ENCODE data around the gene TBC1D19. TPM values are rescaled to one million over a fixed set of nuclear protein-coding genes. Genes with fewer than 3 reads are reported as not detected.

Gene TBC1D19
- total and polyA plus RNA-seq, 9 of the 15 experiments (the other 6 are each of a cell fraction or from before 2014, with no cell fraction given), result 0.73 to 5.6 (median 3.7) TPM

DNA sequence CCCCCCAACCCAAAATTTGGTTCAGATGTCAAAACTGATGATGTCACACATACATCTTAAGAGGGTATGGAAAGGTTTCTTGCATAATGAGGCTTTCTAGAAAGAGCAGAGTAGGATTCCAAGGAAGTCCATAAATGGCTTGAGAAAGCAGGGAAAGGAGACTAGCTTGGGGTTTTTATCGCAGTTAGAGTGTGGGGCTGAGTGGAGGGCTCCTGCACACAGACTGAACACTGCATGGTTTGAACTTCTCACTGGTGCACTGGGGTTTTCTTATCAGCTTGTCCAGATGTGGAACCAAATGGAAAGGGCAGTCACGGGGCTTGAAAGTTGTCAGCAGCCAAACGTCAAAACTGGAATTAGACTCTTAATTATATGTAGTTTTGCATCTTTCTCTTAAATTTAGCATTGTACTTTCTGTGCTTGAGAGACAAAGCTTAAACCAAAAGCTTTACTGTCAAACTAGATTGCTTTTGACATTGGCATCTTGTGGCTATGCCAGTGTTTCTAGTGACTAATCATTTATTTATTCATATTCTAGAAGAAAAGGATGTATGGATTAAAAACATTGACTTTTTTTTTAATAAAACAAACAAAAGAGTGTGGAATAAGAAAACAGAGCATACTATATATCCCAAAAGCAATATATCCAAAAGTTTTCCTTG lies 198.4 kb downstream of the TBC1D19 start (continued):
- TF ChIP-seq, protein P1, sequence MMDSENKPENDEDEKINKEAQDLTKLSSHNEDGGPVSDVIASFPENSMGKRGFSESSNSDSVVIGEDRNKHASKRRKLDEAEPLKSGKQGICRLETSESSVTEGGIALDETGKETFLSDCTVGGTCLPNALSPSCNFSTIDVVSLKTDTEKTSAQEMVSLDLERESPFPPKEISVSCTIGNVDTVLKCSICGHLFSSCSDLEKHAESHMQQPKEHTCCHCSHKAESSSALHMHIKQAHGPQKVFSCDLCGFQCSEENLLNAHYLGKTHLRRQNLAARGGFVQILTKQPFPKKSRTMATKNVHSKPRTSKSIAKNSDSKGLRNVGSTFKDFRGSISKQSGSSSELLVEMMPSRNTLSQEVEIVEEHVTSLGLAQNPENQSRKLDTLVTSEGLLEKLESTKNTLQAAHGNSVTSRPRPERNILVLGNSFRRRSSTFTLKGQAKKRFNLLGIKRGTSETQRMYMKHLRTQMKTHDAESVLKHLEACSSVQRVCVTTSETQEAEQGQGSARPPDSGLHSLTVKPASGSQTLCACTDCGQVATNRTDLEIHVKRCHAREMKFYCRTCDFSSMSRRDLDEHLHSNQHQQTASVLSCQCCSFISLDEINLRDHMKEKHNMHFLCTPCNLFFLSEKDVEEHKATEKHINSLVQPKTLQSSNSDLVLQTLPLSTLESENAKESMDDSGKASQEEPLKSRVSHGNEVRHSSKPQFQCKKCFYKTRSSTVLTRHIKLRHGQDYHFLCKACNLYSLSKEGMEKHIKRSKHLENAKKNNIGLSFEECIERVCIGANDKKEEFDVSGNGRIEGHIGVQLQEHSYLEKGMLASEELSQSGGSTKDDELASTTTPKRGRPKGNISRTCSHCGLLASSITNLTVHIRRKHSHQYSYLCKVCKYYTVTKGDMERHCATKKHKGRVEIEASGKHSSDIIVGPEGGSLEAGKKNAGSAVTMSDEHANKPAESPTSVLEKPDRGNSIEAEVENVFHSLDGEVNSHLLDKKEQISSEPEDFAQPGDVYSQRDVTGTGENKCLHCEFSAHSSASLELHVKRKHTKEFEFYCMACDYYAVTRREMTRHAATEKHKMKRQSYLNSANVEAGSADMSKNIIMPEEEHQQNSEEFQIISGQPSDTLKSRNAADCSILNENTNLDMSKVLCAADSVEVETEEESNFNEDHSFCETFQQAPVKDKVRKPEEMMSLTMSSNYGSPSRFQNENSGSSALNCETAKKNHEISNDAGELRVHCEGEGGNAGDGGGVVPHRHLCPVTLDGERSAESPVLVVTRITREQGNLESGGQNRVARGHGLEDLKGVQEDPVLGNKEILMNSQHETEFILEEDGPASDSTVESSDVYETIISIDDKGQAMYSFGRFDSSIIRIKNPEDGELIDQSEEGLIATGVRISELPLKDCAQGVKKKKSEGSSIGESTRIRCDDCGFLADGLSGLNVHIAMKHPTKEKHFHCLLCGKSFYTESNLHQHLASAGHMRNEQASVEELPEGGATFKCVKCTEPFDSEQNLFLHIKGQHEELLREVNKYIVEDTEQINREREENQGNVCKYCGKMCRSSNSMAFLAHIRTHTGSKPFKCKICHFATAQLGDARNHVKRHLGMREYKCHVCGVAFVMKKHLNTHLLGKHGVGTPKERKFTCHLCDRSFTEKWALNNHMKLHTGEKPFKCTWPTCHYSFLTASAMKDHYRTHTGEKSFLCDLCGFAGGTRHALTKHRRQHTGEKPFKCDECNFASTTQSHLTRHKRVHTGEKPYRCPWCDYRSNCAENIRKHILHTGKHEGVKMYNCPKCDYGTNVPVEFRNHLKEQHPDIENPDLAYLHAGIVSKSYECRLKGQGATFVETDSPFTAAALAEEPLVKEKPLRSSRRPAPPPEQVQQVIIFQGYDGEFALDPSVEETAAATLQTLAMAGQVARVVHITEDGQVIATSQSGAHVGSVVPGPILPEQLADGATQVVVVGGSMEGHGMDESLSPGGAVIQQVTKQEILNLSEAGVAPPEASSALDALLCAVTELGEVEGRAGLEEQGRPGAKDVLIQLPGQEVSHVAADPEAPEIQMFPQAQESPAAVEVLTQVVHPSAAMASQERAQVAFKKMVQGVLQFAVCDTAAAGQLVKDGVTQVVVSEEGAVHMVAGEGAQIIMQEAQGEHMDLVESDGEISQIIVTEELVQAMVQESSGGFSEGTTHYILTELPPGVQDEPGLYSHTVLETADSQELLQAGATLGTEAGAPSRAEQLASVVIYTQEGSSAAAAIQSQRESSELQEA (IDR thresholded peaks at IDR 0.05; ENCODE audit: low read depth), result no peak
- TF ChIP-seq MCM2 (IDR thresholded peaks at IDR 0.05; ENCODE audit: low read depth), result no peak
